ENCODE data around the gene PDE1C.
"Not testable (repeated sequence)": the region's sequence is repeated elsewhere in the genome, so short reads cannot be mapped to it uniquely, and the experiment has no call there.

Gene PDE1C

DNA sequence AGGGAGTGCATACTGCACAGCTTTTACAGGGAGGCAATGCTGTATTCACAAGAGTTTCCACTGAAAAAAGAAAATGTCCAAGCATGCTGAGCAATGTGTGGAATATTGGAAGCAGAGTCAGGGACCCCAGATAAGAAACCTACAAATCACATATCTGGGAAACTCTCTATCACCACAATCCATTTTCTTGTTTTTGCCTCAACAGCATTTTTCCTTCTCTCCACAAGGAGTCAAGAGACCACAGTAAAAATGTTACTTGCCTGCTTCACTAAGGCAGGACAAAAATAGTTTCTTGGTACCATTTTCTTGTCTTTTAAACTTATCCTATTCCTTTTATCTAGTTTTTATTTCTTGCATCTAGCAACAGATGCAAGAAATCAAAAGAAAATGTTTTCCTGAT lies 19.5 kb upstream of the PDE1C start:
- H3K27ac ChIP-seq (ENCODE audit: insufficient read depth in 1 of 2, low read depth in 1 of 2, low read length in 2 of 2, poor library complexity in 1 of 2, severe bottlenecking in 2 of 2): no peak overlapping the region
- CTCF ChIA-PET: interaction anchor here (1.2 kb wide), 1 partner anchor 27 kb away, joined by 4 read pairs; no protein-coding TSS in a partner anchor
- POLR2A ChIA-PET: no interaction called here
- no peak overlapping the region for H3K4me3 ChIP-seq (ENCODE audit: control insufficient read depth in 1 of 7, extremely low read depth in 1 of 7, insufficient read depth in 4 of 7, low read depth in 2 of 7, low read length in 6 of 7)
- H3K9me3 ChIP-seq (ENCODE audit: control extremely low read depth in 1 of 5, control insufficient read depth in 4 of 5, insufficient read depth in 2 of 5, low read depth in 1 of 5, low read length in 4 of 5): no peaks in the 10 kb centered on the region
- H3K36me3 ChIP-seq (ENCODE audit: control insufficient read depth in 4 of 4, insufficient read depth in 4 of 4, low read length in 3 of 4): no peaks in the 10 kb centered on the region
- DNase-seq: no peak
- peaks cover 0 to 5% (median 2%) of the 10 kb centered on the region in 4 experiments for H3K4me1 ChIP-seq (ENCODE audit: control extremely low read depth in 1 of 4, control insufficient read depth in 4 of 4, insufficient read depth in 4 of 4, low read length in 3 of 4)
- H3K27me3 ChIP-seq (replicated peaks in 2 of 5; ENCODE audit: control insufficient read depth in 4 of 5, insufficient read depth in 5 of 5, low read length in 4 of 5): no peaks in the 10 kb centered on the region

DNA sequence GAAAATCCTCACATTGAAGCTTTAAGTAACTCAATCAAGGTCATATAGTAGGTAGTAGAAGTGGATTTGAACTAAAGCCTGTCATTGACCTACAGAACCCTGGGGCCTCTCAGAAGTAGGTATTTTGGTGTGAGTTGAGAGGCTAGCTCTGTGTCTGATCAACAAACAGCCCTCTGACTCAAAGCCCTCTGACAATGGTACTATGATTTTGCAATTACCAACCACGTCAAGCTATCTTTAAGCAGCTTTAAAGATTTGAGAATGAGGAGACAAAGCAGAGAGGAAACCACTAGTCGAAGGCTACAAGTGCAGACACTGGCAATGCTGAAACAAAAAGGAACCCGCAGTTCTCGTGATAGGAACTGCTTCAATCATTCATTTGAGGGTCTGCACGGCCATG lies 19.0 kb upstream of the PDE1C start:
- POLR2A ChIA-PET: no interaction called here
- no peak overlapping the region for H3K4me3 ChIP-seq (ENCODE audit: control insufficient read depth in 1 of 7, extremely low read depth in 1 of 7, insufficient read depth in 4 of 7, low read depth in 2 of 7, low read length in 6 of 7)
- H3K4me1 ChIP-seq (ENCODE audit: control extremely low read depth in 1 of 4, control insufficient read depth in 4 of 4, insufficient read depth in 4 of 4, low read length in 3 of 4): peaks cover 0 to 5% (median 2%) of the 10 kb centered on the region in 4 experiments
- no peaks in the 10 kb centered on the region for H3K27me3 ChIP-seq (replicated peaks in 2 of 5; ENCODE audit: control insufficient read depth in 4 of 5, insufficient read depth in 5 of 5, low read length in 4 of 5)
- DNase-seq: no peak
- CTCF ChIA-PET: interaction anchor here (1.2 kb wide), 1 partner anchor 27 kb away, joined by 4 read pairs; no protein-coding TSS in a partner anchor
- 67% methylated on average over 5 of the region's 5 CpGs for WGBS (ENCODE audit: insufficient coverage)
- no peak overlapping the region for H3K27ac ChIP-seq (ENCODE audit: insufficient read depth in 1 of 2, low read depth in 1 of 2, low read length in 2 of 2, poor library complexity in 1 of 2, severe bottlenecking in 2 of 2)
- no peaks in the 10 kb centered on the region for H3K36me3 ChIP-seq (ENCODE audit: control insufficient read depth in 4 of 4, insufficient read depth in 4 of 4, low read length in 3 of 4)
- H3K9me3 ChIP-seq (ENCODE audit: control extremely low read depth in 1 of 5, control insufficient read depth in 4 of 5, insufficient read depth in 2 of 5, low read depth in 1 of 5, low read length in 4 of 5): no peaks in the 10 kb centered on the region

DNA sequence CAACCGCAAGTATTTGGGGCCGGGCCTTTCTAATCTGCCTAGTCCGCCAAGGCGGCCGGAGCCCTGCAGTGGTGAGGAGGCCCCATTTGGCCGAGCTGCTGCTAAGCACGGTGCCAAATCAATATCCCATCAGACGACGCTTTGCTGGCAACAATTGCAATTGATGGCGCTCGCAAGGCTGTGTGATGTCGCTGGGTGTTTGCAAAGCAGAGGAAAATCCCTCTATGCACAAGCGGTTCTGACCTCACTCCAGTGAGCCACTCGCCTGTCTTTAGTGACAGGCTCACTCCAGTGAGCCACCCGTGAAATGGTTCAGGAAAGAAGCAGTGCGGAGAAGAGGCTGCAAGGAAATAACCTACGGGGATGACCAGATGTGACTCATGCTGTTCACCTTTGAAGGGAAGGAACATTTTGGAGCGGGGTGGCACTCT lies 18.3 kb upstream of the PDE1C start:
- ChIA-PET POLR2A (no interaction called here), CTCF (interaction anchor here (1.2 kb wide), 1 partner anchor 26 kb away, joined by 4 read pairs; no protein-coding TSS in a partner anchor)
- no peaks in the 10 kb centered on the region for H3K36me3 ChIP-seq (ENCODE audit: control insufficient read depth in 4 of 4, insufficient read depth in 4 of 4, low read length in 3 of 4)
- no peak for DNase-seq
- no peaks in the 10 kb centered on the region for H3K9me3 ChIP-seq (ENCODE audit: control extremely low read depth in 1 of 5, control insufficient read depth in 4 of 5, insufficient read depth in 2 of 5, low read depth in 1 of 5, low read length in 4 of 5)
- 87% methylated on average over 18 of the region's 18 CpGs for WGBS (ENCODE audit: insufficient coverage)
- H3K4me1 ChIP-seq (ENCODE audit: control extremely low read depth in 1 of 4, control insufficient read depth in 4 of 4, insufficient read depth in 4 of 4, low read length in 3 of 4): peaks cover 0 to 5% (median 2%) of the 10 kb centered on the region in 4 experiments
- H3K27me3 ChIP-seq (replicated peaks in 2 of 5; ENCODE audit: control insufficient read depth in 4 of 5, insufficient read depth in 5 of 5, low read length in 4 of 5): no peaks in the 10 kb centered on the region
- H3K4me3 ChIP-seq (ENCODE audit: control insufficient read depth in 1 of 7, extremely low read depth in 1 of 7, insufficient read depth in 4 of 7, low read depth in 2 of 7, low read length in 6 of 7): no peak overlapping the region
- no peak overlapping the region for H3K27ac ChIP-seq (ENCODE audit: insufficient read depth in 1 of 2, low read depth in 1 of 2, low read length in 2 of 2, poor library complexity in 1 of 2, severe bottlenecking in 2 of 2)

DNA sequence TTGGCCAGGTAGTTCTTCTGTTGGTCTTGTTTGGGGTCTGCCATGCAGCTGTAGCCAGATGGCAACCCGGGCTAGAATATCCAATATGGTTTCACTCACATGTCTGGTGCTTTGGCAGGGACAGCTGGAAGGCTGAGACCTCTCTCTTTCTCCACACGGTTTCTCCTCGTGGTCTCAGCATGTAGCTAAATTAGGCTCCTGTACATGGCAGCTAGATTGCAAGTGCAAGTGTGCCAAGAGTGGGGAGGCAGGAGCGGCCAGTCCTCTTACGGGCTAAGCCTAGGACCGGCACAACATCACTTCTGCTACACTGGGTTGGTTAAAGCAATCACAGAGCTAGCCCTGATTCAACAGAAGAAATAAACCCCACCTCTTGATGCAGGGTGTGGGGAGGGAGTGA lies 9.3 kb upstream of the PDE1C start:
- CTCF ChIA-PET: no interaction called here
- no peak for DNase-seq
- no peak overlapping the region for H3K4me3 ChIP-seq (ENCODE audit: control insufficient read depth in 1 of 7, extremely low read depth in 1 of 7, insufficient read depth in 4 of 7, low read depth in 2 of 7, low read length in 6 of 7)
- H3K27me3 ChIP-seq (replicated peaks in 2 of 5; ENCODE audit: control insufficient read depth in 4 of 5, insufficient read depth in 5 of 5, low read length in 4 of 5): peaks cover 0 to 2% (median 0%) of the 10 kb centered on the region in 5 experiments
- peaks cover 0 to 8% (median under 1%) of the 10 kb centered on the region in 4 experiments for H3K4me1 ChIP-seq (ENCODE audit: control extremely low read depth in 1 of 4, control insufficient read depth in 4 of 4, insufficient read depth in 4 of 4, low read length in 3 of 4)
- no peak overlapping the region for H3K27ac ChIP-seq (ENCODE audit: insufficient read depth in 1 of 2, low read depth in 1 of 2, low read length in 2 of 2, poor library complexity in 1 of 2, severe bottlenecking in 2 of 2)
- 100% methylated on average over 2 of the region's 6 CpGs for WGBS (ENCODE audit: insufficient coverage)
- POLR2A ChIA-PET: no interaction called here
- peaks cover 0 to 2% (median 0%) of the 10 kb centered on the region in 5 experiments for H3K9me3 ChIP-seq (ENCODE audit: control extremely low read depth in 1 of 5, control insufficient read depth in 4 of 5, insufficient read depth in 2 of 5, low read depth in 1 of 5, low read length in 4 of 5)
- no peaks in the 10 kb centered on the region for H3K36me3 ChIP-seq (ENCODE audit: control insufficient read depth in 4 of 4, insufficient read depth in 4 of 4, low read length in 3 of 4)

DNA sequence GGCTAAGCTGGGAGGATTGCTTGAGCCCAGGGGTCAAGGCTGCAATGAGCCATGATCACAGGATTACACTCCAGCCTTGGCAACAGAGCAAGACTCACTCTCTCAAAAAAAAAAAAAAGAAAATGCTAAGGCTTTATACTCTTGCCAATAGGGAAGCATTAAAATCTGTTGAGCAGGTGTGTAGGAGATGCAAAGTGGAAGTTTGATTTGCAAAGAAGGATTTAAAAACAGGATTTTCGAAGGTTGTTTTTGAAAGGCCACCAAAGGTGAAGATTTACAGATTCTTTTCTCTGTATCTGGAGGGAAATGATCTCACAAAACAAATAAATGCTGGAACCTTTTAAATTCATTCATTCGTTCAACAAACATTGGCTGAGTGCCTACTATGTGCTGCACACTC lies 8.6 kb upstream of the PDE1C start:
- POLR2A ChIA-PET: no interaction called here
- peaks cover 0 to 2% (median 0%) of the 10 kb centered on the region in 5 experiments for H3K9me3 ChIP-seq (ENCODE audit: control extremely low read depth in 1 of 5, control insufficient read depth in 4 of 5, insufficient read depth in 2 of 5, low read depth in 1 of 5, low read length in 4 of 5)
- no peak overlapping the region for H3K27ac ChIP-seq (ENCODE audit: insufficient read depth in 1 of 2, low read depth in 1 of 2, low read length in 2 of 2, poor library complexity in 1 of 2, severe bottlenecking in 2 of 2)
- no peak for DNase-seq
- CTCF ChIA-PET: no interaction called here
- H3K36me3 ChIP-seq (ENCODE audit: control insufficient read depth in 4 of 4, insufficient read depth in 4 of 4, low read length in 3 of 4): no peaks in the 10 kb centered on the region
- H3K27me3 ChIP-seq (replicated peaks in 2 of 5; ENCODE audit: control insufficient read depth in 4 of 5, insufficient read depth in 5 of 5, low read length in 4 of 5): peaks cover 0 to 5% (median 0%) of the 10 kb centered on the region in 5 experiments
- 93% methylated on average over 2 of the region's 2 CpGs for WGBS (ENCODE audit: insufficient coverage)
- H3K4me1 ChIP-seq (ENCODE audit: control extremely low read depth in 1 of 4, control insufficient read depth in 4 of 4, insufficient read depth in 4 of 4, low read length in 3 of 4): peaks cover 0 to 8% (median 2%) of the 10 kb centered on the region in 4 experiments
- no peak overlapping the region for H3K4me3 ChIP-seq (ENCODE audit: control insufficient read depth in 1 of 7, extremely low read depth in 1 of 7, insufficient read depth in 4 of 7, low read depth in 2 of 7, low read length in 6 of 7)

DNA sequence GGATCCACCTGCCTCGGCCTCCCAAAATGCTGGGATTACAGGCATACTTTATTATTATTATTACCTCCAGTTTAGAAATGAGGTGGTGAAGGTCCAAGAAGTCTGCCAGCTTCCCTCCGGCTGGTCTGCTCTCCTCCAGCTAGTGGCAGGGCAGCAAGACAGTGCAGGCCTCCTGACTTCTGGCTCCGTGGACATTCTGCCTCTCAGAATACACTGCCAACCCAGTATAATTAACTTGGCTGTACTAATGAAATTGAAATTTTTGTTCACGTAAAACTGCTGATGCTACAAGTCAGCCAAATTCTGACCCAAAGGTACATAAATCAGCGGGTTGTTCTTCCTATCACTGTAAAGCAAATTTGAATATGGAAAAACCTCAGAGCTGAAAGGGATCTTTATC lies 7.6 kb upstream of the PDE1C start:
- 100% methylated on average over 2 of the region's 5 CpGs for WGBS (ENCODE audit: insufficient coverage)
- CTCF ChIA-PET: no interaction called here
- peaks cover 0 to 2% (median 0%) of the 10 kb centered on the region in 5 experiments for H3K9me3 ChIP-seq (ENCODE audit: control extremely low read depth in 1 of 5, control insufficient read depth in 4 of 5, insufficient read depth in 2 of 5, low read depth in 1 of 5, low read length in 4 of 5)
- H3K27ac ChIP-seq (ENCODE audit: insufficient read depth in 1 of 2, low read depth in 1 of 2, low read length in 2 of 2, poor library complexity in 1 of 2, severe bottlenecking in 2 of 2): no peak overlapping the region
- no peak overlapping the region for H3K4me3 ChIP-seq (ENCODE audit: control insufficient read depth in 1 of 7, extremely low read depth in 1 of 7, insufficient read depth in 4 of 7, low read depth in 2 of 7, low read length in 6 of 7)
- H3K27me3 ChIP-seq (replicated peaks in 2 of 5; ENCODE audit: control insufficient read depth in 4 of 5, insufficient read depth in 5 of 5, low read length in 4 of 5): peaks cover 0 to 10% (median 0%) of the 10 kb centered on the region in 5 experiments
- POLR2A ChIA-PET: no interaction called here
- no peaks in the 10 kb centered on the region for H3K36me3 ChIP-seq (ENCODE audit: control insufficient read depth in 4 of 4, insufficient read depth in 4 of 4, low read length in 3 of 4)
- no peak for DNase-seq
- H3K4me1 ChIP-seq (ENCODE audit: control extremely low read depth in 1 of 4, control insufficient read depth in 4 of 4, insufficient read depth in 4 of 4, low read length in 3 of 4): peaks cover 0 to 8% (median 2%) of the 10 kb centered on the region in 4 experiments

DNA sequence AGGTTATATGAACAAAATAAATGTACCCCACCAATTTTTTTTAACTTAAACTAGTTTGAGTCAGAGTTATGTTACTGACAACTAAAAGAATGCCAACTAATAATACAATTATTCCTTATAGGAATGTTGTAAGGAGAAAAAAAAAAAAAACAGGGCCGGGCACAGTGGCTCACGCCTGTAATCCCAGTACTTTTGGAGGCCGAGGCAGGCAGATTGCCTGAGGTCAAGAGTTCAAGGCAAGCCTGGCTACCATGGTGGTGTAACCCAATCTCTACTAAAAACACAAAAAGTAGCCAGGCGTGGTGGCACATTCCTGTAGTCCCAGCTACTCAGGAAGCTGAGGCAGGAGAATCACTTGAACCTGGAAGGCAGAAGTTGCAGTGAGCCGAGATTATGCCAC lies 6.6 kb upstream of the PDE1C start:
- peaks cover under 1 to 19% (median 4%) of the 10 kb centered on the region in 5 experiments for H3K27me3 ChIP-seq (replicated peaks in 2 of 5; ENCODE audit: control insufficient read depth in 4 of 5, insufficient read depth in 5 of 5, low read length in 4 of 5)
- H3K4me1 ChIP-seq (ENCODE audit: control extremely low read depth in 1 of 4, control insufficient read depth in 4 of 4, insufficient read depth in 4 of 4, low read length in 3 of 4); CTCF ChIA-PET; H3K27ac ChIP-seq (ENCODE audit: insufficient read depth in 1 of 2, low read depth in 1 of 2, low read length in 2 of 2, poor library complexity in 1 of 2, severe bottlenecking in 2 of 2); DNase-seq; H3K36me3 ChIP-seq (ENCODE audit: control insufficient read depth in 4 of 4, insufficient read depth in 4 of 4, low read length in 3 of 4); POLR2A ChIA-PET; H3K4me3 ChIP-seq (ENCODE audit: control insufficient read depth in 1 of 7, extremely low read depth in 1 of 7, insufficient read depth in 4 of 7, low read depth in 2 of 7, low read length in 6 of 7); H3K9me3 ChIP-seq (ENCODE audit: control extremely low read depth in 1 of 5, control insufficient read depth in 4 of 5, insufficient read depth in 2 of 5, low read depth in 1 of 5, low read length in 4 of 5): not testable (repeated sequence)
- WGBS (ENCODE audit: insufficient coverage): 100% methylated on average over 3 of the region's 5 CpGs
